ENCODE results near the gene ADAMTS14. TPM values are rescaled to one million over a fixed set of nuclear protein-coding genes. Genes with fewer than 3 reads are reported as not detected.

The ADAMTS14 gene
- total RNA-seq, 2 donors from 2014 or later = 0.33 TPM; not detected in 1

Small RNA genes lying within 50 kb of the gene (small RNA-seq; reads per million reads assigned to genes)
- gene RPS26P40 = not detected

Other genes with a start within 250 kb of the ADAMTS14 start
- gene NODAL, start 230.8 kb upstream of the ADAMTS14 start, total RNA-seq = not detected
- gene PALD1, start 193.7 kb upstream of the ADAMTS14 start, total RNA-seq = 10 to 100 TPM in 1 of 2 donors, 1 to 10 TPM in 1; 4.9 to 11.7 TPM
- 1 to 10 TPM; 2.1 to 6.3 TPM for gene PRF1, start 69.8 kb upstream of the ADAMTS14 start, total RNA-seq
- not detected for gene TBATA, start 112.9 kb downstream of the ADAMTS14 start, total RNA-seq
- 10 to 100 TPM; 36.3 to 43.8 TPM for gene SGPL1, start 143.4 kb downstream of the ADAMTS14 start, total RNA-seq
- 10 to 100 TPM; 40.5 to 67.7 TPM for gene PCBD1, start 216.1 kb downstream of the ADAMTS14 start, total RNA-seq

Data from body of pancreas (tissue), 2 donors.